Tibial nerve (tissue), 4 donors: ENCODE data around the gene HTRA3.

Experiments used
- CTCF ChIP-seq, 5 experiments: fragments of 200-600 bp in 3 of 5; fragments of 450-650 bp in 2 of 5; sonication (generic) in 3 of 5; IDR thresholded peaks; one replicate each; pipeline ENCODE4 v1.5.1; 2016 to 2019; ENCODE audit warnings: antibody characterized with exemption in 5 of 5, mild to moderate bottlenecking in 3 of 5, moderate library complexity in 2 of 5
- EP300 ChIP-seq, 2 donors: sonication (generic); formaldehyde crosslinking; IDR thresholded peaks; one replicate each; pipeline ENCODE4 v1.6.1; 2017; ENCODE audit warnings: antibody characterized with exemption in 2 of 2, mild to moderate bottlenecking in 1 of 2
- POLR2A ChIP-seq, 2 donors: fragments of 450-650 bp; IDR thresholded peaks; one replicate each; pipeline ENCODE4 v1.6.1; 2017; ENCODE audit warnings: antibody characterized with exemption in 2 of 2, mild to moderate bottlenecking in 2 of 2, moderate library complexity in 2 of 2

- TF ChIP-seq CTCF (IDR thresholded peaks at IDR 0.05) (no peak), POLR2A (IDR thresholded peaks at IDR 0.05) (no peak), EP300 (IDR thresholded peaks at IDR 0.05) (no peak)
These were observed 75.7 kb downstream of the HTRA3 start for GRCh38 chr4:8345053-8345945.
